GM18498 (cell line): ENCODE measurements around the gene PFKFB3.

ENCODE experiments used
- ATAC-seq: cut with Tn5 transposase; IDR thresholded peaks from one replicate; pipeline ENCODE4 v1.9.1; 2021; ENCODE audit warnings: mild to moderate bottlenecking, moderate library complexity; ENCODE audit not compliant: unreplicated experiment

Gene PFKFB3

GRCh38 chr10:6299743-6300105, 97.0 kb downstream of the PFKFB3 start:
- no peak for ATAC-seq

- peak; percentile 86 for ATAC-seq
Observed at GRCh38 chr10:6300106-6300783, 97.5 kb downstream of the PFKFB3 start.

GRCh38 chr10:6300784-6301460, 98.2 kb downstream of the PFKFB3 start:
- ATAC-seq, result no peak

DNA sequence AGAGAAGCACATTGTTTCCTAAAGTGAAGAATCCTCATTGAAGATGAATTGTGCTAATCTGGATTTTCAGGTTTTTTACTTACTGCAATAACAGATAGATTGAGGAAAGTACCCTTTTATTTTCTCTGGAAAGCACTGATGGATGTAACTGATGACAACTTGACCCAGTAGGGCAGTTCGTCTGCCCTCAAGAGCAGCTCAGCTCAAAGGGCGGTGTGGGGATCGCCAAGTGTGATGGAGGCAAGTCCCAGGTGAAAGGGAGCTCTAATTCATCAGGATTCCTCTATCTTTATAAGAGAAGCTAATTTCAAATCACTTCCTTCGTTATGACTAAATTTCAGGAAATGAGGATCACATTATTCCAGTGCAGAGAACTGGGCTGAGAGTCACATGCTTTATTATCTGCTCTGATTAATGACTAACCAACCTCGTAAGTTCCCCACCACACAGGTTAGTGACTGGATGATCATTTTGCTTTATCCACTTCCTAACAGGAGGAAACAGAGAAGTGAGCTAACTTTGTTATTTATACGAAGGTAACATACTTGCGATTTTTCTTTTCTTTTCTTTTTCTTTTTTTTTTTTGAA, 98.8 kb downstream of the PFKFB3 start:
- no peak for ATAC-seq
